SU-DHL-6 (cell line): ENCODE results near the gene RBM33.

Experiments used
- H2AFZ ChIP-seq: fragments of 200-600 bp; sonication (generic); 2 replicates; pipeline ENCODE4 v1.6.1; 2014; ENCODE audit warnings: low read depth, mild to moderate bottlenecking, moderate library complexity, mixed read lengths, antibody characterized with exemption, low read length; ENCODE audit not compliant: severe bottlenecking
- H3F3A ChIP-seq: fragments of 200-600 bp; shearing (Covaris generic); 2 replicates; pipeline ENCODE4 v1.6.0; 2016; ENCODE audit warnings: antibody characterized with exemption, mild to moderate bottlenecking; ENCODE audit not compliant: insufficient read depth
- H3K27ac ChIP-seq: fragments of 200-600 bp; sonication (generic); 2 replicates; pipeline ENCODE4 v1.5.1; 2016; ENCODE audit warnings: low read depth, mild to moderate bottlenecking, low read length, moderate library complexity, mixed read lengths
- H3K27me3 ChIP-seq: fragments of 200-600 bp; sonication (generic), shearing (Covaris generic); 2 replicates; pipeline ENCODE4 v1.6.0; 2014; ENCODE audit warnings: mild to moderate bottlenecking, low read length
- H3K36me3 ChIP-seq: fragments of 200-600 bp; sonication (generic); 2 replicates; pipeline ENCODE4 v1.6.1; 2014; ENCODE audit warnings: mild to moderate bottlenecking, low read length, mixed read lengths
- H3K4me2 ChIP-seq: fragments of 300-600, 200-600 bp; shearing (Covaris generic), sonication (generic); 2 replicates; pipeline ENCODE4 v1.6.0; 2014; ENCODE audit warnings: low read length, low read depth, mild to moderate bottlenecking; ENCODE audit not compliant: poor library complexity, severe bottlenecking
- H3K4me3 ChIP-seq: fragments of 200-600 bp; sonication (generic); 2 replicates; pipeline ENCODE4 v1.5.1; 2014; ENCODE audit warnings: antibody characterized with exemption, low read length, mild to moderate bottlenecking, mixed read lengths; ENCODE audit not compliant: insufficient read depth, poor library complexity, severe bottlenecking
- H3K79me2 ChIP-seq: fragments of 200-600 bp; sonication (generic); 2 replicates; pipeline ENCODE4 v1.6.1; 2014; ENCODE audit warnings: mild to moderate bottlenecking, low read length, moderate library complexity; ENCODE audit not compliant: insufficient read depth
- H3K9ac ChIP-seq: fragments of 200-600 bp; sonication (generic); 2 replicates; pipeline ENCODE4 v1.7.0; 2014; ENCODE audit warnings: mild to moderate bottlenecking, low read length
- H3K9me2 ChIP-seq: fragments of 200-600 bp; sonication (generic); replicated peaks from 2 replicates; pipeline ENCODE4 v1.6.1; 2014; ENCODE audit warnings: low read length; ENCODE audit not compliant: insufficient read depth
- H3K9me3 ChIP-seq: fragments of 200-600 bp; sonication (generic); 2 replicates; pipeline ENCODE4 v1.6.1; 2014; ENCODE audit warnings: low read length, mixed read lengths; ENCODE audit not compliant: insufficient read depth
- H4K20me1 ChIP-seq: fragments of 200-600 bp; sonication (generic); 2 replicates; pipeline ENCODE4 v1.6.1; 2014; ENCODE audit warnings: low read depth, mild to moderate bottlenecking, antibody characterized with exemption, low read length, moderate library complexity, mixed read lengths
- EZH2phosphoT487 ChIP-seq: fragments of 200-600 bp; sonication (generic), shearing (Covaris generic); conservative IDR thresholded peaks from 2 replicates; pipeline ENCODE4 v1.6.1; 2018; ENCODE audit warnings: mild to moderate bottlenecking, antibody characterized with exemption, low read length, moderate library complexity, mixed read lengths
- TF ChIP-seq, protein P1 (sequence below): fragments of 200-600 bp; sonication (generic); IDR thresholded peaks from one replicate; pipeline ENCODE4 v1.5.1; 2017; ENCODE audit warnings: antibody characterized with exemption, mild to moderate bottlenecking, low read length, moderate library complexity; ENCODE audit not compliant: insufficient read depth, poor library complexity, severe bottlenecking

The RBM33 gene

DNA sequence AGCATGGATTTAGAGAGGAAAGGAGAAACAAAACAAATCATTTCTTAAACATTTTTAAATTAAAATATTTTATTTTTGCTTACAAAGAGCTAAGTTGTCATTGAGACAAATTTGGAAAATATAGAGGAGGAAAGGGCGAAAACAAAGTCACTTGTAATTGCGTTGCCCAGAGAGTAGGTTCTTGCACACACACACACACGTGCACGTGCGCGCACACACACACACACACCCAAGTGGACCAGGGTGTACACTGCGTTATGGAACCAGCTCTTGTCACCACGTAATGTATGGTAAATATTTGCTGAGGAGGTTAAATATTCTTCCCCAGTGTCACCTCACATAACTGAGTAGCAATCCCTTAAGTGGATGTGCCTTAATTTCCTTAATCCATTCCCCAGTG is 146.2 kb downstream of the RBM33 start:
- no peak overlapping the region for H3K4me2 ChIP-seq
- no peak overlapping the region for H3K27ac ChIP-seq
- H3K27me3 ChIP-seq, result no peaks in the 10 kb centered on the region
- H3K79me2 ChIP-seq, result no peaks in the 10 kb centered on the region
- no peak overlapping the region for H2AFZ ChIP-seq
- no peaks in the 10 kb centered on the region for H4K20me1 ChIP-seq
- H3K4me3 ChIP-seq, result no peak overlapping the region
- H3F3A ChIP-seq, result no peaks in the 10 kb centered on the region
- no peak for TF ChIP-seq EZH2phosphoT487
- no peaks in the 10 kb centered on the region for H3K9me3 ChIP-seq
- H3K36me3 ChIP-seq, result no peaks in the 10 kb centered on the region
- H3K9ac ChIP-seq, result no peak overlapping the region
- H3K9me2 ChIP-seq, result no peaks in the 10 kb centered on the region

DNA sequence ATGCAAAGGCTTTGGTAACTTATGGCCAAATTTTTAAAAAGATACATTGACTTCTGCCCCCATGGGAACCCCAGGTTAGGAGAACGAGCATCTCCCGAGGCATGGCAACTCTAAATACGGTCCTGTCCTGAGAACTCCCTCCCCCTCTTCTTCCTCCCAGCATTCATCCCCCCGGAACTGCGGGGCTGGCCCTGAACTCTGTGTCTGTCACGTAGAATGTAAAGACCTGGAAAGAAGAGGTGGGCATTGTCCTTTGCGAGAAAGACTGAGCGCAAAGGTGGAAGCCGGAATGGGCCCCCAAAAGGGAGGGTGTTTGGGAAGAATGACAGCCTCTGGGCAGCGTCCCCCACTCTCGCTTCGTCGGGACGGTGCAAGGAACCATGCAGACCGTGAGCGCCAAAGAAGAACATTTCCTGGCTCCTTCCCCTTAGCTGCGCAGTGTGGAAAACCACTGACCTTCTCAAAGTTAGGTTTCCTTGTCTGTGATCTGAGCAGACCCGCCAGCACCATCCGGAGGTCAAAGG is 146.8 kb downstream of the RBM33 start:
- no peak overlapping the region for H3K27ac ChIP-seq
- H3K79me2 ChIP-seq, result no peaks in the 10 kb centered on the region
- no peaks in the 10 kb centered on the region for H3K9me2 ChIP-seq
- no peaks in the 10 kb centered on the region for H3K36me3 ChIP-seq
- H3K27me3 ChIP-seq, result no peaks in the 10 kb centered on the region
- no peaks in the 10 kb centered on the region for H3F3A ChIP-seq
- TF ChIP-seq, protein P1, sequence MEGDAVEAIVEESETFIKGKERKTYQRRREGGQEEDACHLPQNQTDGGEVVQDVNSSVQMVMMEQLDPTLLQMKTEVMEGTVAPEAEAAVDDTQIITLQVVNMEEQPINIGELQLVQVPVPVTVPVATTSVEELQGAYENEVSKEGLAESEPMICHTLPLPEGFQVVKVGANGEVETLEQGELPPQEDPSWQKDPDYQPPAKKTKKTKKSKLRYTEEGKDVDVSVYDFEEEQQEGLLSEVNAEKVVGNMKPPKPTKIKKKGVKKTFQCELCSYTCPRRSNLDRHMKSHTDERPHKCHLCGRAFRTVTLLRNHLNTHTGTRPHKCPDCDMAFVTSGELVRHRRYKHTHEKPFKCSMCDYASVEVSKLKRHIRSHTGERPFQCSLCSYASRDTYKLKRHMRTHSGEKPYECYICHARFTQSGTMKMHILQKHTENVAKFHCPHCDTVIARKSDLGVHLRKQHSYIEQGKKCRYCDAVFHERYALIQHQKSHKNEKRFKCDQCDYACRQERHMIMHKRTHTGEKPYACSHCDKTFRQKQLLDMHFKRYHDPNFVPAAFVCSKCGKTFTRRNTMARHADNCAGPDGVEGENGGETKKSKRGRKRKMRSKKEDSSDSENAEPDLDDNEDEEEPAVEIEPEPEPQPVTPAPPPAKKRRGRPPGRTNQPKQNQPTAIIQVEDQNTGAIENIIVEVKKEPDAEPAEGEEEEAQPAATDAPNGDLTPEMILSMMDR, result no peak
- TF ChIP-seq EZH2phosphoT487, result no peak
- H3K9ac ChIP-seq, result no peak overlapping the region
- H4K20me1 ChIP-seq, result no peaks in the 10 kb centered on the region
- H2AFZ ChIP-seq, result no peak overlapping the region
- no peaks in the 10 kb centered on the region for H3K9me3 ChIP-seq
- H3K4me3 ChIP-seq, result no peak overlapping the region
- no peak overlapping the region for H3K4me2 ChIP-seq

DNA sequence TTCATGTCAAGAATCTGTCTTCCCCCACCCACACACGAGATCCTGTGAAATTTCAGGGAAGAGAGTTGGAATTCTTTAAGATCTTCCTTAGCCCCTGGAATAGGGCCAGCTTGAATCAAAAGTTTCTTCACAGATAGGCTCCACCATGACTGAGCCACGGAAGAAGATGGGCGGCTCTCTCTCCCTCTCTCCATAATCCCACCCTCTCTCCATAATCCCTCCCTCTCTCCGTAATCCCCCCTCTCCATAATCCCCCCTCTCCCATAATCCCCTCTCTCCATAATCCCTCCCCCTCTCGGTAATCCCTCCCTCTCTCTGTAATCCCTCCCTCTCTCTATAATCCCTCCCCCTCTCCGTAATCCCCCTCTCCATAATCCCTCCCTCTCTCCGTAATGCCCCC is 147.4 kb downstream of the RBM33 start:
- no peak for TF ChIP-seq EZH2phosphoT487
- TF ChIP-seq, protein P1, result no peak
- H3F3A ChIP-seq, result no peaks in the 10 kb centered on the region
- no peak overlapping the region for H3K4me2 ChIP-seq
- no peaks in the 10 kb centered on the region for H3K27me3 ChIP-seq
- H4K20me1 ChIP-seq, result no peaks in the 10 kb centered on the region
- no peaks in the 10 kb centered on the region for H3K9me3 ChIP-seq
- H3K4me3 ChIP-seq, result no peak overlapping the region
- H2AFZ ChIP-seq, result no peak overlapping the region
- no peak overlapping the region for H3K27ac ChIP-seq
- H3K79me2 ChIP-seq, result no peaks in the 10 kb centered on the region
- no peak overlapping the region for H3K9ac ChIP-seq
- H3K9me2 ChIP-seq, result no peaks in the 10 kb centered on the region
- no peaks in the 10 kb centered on the region for H3K36me3 ChIP-seq

DNA sequence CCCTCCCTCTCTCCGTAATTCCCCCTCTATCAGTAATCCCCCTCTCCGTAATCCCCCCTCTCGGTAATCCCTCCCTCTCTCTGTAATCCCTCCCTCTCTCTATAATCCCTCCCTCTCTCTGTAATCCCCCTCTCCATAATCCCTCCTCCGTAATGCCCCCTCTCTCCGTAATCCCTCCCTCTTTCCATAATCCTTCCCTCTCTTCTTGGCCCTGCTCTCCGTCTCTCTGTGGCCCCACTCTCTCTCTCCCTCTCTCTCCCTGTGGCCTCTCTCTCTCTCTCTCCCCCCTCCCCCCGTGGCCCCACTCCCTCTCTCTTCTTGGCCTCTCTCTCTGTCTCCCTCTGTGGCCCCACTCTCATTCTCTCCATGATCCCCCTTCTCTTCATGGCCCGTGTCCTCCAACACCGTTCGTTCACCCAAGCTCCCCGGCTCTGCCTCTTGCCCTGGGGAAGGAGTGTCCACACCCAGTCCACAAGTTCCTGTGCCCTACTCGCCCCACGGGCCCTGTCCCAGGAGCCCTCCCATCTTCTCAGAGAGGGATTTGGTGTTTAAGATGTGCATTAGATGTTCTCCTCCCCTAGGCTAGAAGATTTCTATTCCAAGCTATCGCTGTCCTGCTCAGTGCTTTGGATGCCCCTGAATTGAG is 148.0 kb downstream of the RBM33 start:
- no peaks in the 10 kb centered on the region for H4K20me1 ChIP-seq
- TF ChIP-seq, protein P1, result no peak
- TF ChIP-seq EZH2phosphoT487, result no peak
- H3K79me2 ChIP-seq, result no peaks in the 10 kb centered on the region
- no peak overlapping the region for H3K4me3 ChIP-seq
- H3K27me3 ChIP-seq, result no peaks in the 10 kb centered on the region
- H3K9me2 ChIP-seq, result no peaks in the 10 kb centered on the region
- H3K9ac ChIP-seq, result no peak overlapping the region
- no peaks in the 10 kb centered on the region for H3F3A ChIP-seq
- no peak overlapping the region for H3K4me2 ChIP-seq
- H3K36me3 ChIP-seq, result no peaks in the 10 kb centered on the region
- no peak overlapping the region for H3K27ac ChIP-seq
- no peaks in the 10 kb centered on the region for H3K9me3 ChIP-seq
- no peak overlapping the region for H2AFZ ChIP-seq
